NK-92 treated with Interleukin-12 subunit alpha and Interleukin-12 subunit beta, amount 100 ng/mL, for 24 hours (cell line): ENCODE data around the gene CCDC69.
A peak's percentile ranks its signal among the peaks of the same experiment; 100 is the strongest.
"Not testable (repeated sequence)": the region's sequence is repeated elsewhere in the genome, so short reads cannot be mapped to it uniquely, and the experiment has no call there.

ENCODE experiments used
- DNase-seq: peaks from one replicate; lab custom pipeline; 2025; lab: John Stamatoyannopoulos, UW

CCDC69 gene

DNA sequence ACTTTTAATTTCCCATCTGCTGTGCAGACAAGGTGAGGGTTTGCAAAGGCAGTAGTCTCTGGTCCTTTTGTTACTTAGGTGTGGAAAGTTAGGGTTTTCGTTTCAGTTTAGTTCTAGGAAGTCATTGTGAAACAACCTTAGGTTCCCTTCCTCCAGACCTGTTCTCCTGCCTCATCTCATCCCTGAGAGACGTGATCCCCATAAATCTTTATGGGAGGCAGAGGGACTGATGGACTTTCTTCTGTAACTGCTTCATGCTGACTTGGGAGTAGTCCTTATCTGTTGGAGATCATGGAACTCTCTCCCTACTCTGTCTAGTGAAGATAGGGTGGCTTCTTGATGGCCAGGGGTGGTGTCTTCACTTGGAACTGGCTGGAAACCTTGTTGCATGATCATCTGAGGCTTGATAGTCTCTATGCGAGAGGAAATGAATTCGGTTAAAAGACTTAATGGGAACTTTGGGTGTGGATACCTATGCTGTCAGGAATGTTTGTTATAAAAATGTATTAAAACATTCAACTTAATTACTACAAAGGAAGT is 21.9 kb upstream of the CCDC69 start:
- no peak for DNase-seq

DNA sequence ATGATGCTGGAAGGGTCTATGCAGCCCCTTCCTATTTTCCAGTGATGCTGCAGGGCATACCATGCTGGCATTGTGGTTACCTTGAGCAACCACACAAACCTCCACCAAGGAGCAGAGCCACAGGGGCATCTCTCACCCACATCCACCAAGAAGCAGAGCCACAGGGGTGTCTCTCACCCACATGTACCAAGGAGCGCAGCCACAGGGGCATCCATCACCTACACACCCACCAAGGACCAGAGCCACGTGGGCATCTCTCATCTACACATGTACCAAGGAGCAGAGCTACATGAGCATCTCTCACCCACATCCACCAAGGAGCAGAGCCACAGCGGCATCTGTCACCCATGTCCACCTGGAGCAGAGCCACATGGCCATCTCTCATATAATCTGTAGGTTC is 20.3 kb upstream of the CCDC69 start:
- DNase-seq: no peak

DNA sequence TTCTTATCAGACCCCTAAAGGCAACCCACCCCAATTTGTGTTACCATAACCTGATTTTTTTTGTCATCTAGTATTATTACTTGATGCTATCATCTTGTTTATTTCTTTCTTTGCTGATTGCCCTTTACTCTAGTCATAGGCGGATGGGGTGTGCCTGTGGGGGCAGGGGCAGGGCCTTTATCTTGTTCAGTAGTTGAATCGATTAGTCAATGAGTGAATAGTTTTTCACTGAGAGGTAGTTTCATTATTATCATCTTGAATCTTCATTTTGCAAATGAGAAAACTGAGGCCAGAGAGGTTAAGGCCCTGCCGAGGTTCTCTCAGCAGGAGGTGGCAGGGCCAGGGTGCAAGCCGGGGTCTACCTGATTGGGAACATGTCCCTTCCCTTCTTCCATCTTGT is 19.7 kb upstream of the CCDC69 start:
- no peak for DNase-seq

DNA sequence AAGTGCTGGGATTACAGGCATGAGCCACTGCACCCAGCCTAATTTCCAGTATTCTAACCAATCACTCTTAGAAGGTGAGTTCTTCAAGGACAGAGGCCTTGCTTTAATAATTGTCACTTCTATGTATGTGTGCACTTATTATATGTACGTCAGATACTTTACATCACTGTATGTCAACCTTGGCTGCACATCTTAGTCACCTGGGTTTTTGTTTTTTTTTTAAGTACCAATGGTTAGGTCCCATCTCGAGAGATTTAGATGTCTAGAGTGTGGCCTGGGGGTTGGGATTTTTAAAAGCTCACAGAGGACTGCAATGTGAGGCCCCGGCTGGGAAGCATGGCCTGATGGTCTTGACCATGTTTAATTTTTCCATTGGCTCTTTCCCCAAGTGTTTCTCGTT is 19.2 kb upstream of the CCDC69 start:
- DNase-seq: no peak

DNA sequence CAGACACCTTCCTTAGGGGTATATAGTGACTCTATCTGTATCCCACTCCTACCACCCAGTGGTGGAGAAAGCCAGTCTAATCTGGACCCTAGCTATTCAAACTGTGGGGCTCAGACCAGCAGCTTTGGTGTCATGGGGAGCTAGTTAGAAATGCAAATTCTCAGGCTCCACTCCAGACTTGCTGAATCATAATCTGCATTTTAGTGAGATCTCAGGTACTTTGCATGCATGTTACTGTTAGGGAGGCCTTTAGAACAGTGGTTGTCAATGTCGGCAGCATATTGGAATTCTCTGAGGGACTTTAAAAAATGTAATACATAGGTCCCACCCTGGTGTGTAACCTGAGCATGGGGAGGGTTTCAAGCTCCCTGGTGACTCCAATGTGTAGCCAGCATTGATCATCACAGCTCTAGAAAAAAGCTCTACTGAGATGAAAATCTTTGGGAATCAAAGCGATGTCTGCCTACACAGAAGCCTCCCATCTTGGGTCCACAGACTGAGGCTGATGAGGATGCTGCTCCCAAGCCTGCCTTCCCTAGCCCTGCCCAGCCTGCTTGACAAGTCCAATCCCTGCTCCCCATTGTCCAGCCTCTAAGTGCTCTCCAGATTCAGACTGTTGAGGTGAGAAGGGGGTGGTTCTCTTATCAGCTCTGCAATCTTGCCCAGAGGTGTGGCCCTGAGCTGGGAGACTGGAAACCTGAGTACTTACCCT is 17.2 kb upstream of the CCDC69 start:
- no peak for DNase-seq

DNA sequence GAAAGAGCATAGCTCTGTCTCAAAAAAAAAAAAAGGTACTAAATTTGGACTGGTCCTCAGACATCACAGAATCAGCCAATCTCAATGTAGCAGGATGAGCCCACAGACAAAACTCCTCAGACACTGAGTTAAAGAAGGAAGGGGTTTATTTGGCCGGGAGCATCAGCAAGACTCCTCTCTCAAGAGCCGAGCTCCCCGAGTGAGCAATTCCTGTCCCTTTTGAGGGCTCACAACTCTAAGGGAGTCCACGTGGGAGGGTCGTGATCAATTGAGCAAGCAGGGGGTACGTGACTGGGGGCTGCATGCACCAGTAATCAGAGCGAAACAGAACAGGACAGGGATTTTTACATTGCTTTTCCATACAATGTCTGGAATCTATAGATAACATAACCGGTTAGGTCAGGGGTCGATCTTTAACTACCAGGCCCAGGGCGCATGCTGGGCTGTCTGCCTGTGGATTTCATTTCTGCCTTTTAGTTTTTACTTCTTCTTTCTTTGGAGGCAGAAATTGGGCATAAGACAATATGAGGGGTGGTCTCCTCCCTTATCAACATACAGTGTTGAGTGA is 16.5 kb upstream of the CCDC69 start:
- not testable (repeated sequence) for DNase-seq

DNA sequence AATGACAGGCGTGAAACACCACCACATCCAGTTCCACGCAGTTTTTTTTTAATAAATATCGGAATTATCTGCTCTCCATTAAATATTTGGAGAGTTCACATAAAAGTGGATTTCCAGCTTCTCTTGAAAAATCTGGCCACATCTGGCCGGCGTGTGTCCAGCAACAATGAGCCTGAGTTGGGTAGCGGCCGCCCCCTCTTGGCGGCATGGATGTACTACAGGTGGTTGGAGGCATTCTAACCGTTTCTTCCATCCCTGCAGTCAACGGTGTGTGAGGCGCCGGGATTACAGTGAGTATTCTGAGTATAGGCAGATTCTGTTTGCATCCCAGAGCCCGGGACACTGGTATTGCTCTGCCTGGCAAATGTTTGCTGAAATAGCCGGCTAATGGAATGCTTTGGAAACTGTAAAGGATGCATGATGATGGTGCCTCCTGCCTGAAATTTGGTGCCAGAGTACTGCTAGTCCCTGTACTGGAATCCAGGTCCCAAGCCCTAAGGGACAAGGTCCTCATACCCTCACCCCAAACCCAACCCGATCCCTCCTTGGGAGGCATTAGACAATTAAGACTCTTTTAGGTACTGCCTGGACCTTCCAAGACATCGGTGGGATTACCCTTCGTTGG is 15.5 kb upstream of the CCDC69 start:
- peak; percentile 40 for DNase-seq

DNA sequence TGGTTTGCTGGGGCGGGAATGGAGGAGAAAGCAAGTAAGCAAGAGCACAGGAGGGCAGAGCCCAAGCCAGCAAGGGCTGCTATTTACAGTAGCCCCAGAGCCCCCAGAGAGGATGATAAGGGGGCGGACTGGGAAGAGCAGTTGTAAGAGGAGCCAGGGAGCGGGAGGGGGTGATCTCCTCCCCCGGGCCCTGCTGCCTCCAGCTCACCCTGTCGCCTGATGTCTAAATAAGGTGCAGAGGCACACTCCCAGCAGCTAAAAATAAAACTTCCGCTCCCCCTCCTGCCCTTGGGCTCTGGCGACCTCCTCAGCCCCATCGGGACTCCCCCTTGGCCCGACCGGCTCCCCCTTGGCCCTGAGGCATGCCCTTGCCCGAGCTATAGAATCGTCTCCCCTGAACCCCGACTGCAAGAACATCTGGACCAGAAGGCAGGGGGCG is 14.4 kb upstream of the CCDC69 start:
- DNase-seq: no peak

DNA sequence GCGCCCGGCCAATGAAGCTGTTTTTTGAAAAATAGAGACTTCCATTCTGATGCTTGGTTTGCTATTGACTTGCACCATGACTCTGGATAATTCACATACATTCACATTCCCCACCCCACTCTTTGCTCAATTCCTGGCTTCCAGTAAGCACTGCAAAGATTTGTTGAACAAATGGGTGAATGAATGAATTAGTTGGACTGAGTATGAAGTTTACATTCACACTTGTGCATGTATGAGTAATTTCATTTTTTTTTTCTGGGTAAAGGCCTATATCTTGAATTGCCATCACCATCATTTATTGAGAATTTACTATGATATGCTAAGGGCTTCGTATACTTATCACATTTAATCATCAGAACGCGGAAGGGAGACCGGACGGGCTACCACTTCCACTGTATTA is 13.8 kb upstream of the CCDC69 start:
- no peak for DNase-seq

DNA sequence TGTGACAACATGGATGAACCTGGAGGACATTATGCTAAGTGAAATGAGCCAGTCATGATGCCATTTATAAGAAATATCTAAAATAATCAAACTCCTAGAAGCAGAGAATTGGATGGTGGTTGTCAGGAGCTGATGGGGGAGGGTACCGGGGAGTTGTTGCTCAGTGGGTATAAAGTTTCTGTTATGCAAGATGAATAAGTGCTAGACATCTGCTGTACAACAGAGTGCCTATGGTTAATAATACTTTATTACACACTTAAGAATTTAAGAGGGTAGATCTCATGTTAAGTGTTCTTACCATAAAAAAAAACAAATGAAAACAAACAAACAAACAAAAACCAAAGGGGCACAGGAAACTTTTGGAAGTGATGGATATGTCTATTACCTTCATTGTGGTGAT is 13.0 kb upstream of the CCDC69 start:
- DNase-seq: no peak

DNA sequence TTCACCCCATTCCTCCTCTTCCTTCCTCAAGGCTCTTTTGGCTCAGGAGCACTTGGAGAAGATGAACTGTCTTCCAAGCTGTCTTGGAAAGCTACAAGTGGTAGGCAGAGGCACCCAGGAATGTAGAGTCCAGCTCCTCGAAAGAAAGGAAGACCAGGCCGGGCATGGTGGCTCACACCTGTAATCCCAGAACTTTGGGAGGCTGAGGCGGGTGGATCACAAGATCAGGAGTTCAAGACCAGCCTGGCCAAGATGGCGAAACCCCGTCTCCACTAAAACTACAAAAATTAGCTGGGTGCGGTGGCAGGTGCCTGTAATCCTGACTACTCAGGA is 11.3 kb upstream of the CCDC69 start:
- not testable (repeated sequence) for DNase-seq

DNA sequence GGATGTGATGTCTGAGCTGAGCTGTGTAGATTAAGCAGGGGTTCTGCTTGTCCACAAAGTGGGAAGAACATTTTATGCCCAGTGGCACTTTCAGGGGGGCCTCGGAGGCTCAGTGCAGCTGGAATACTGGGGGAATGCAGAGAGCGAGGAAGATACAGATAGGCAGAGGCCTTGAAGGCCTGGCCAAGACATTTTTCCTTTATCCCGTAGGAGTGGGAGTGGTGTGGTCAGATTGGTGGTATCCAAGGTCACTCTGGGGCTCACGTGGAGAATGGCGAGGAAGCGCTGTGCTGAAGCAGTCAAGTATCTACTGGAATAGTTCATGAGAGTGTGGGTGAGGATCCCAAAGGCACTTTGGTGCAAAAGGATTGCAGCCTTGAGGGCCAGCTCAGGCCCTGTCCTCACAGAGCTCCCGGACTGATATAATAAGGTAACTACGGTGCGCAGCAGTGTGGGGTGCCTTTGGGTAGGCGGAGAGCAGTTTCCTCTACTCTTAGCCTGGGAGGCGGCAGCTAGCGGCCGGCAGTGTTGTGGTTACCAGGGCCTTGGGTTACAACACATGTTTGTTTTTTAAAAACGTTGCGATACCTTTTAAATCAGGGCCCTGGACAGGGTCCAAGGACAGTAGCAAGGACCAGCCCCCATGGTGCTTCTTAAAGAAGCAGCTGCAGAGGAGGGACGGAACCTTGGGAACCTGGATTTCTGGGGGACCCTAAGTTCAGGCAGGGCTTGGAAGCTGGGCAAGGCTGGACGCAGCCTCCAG is 10.8 kb upstream of the CCDC69 start:
- no peak for DNase-seq

DNA sequence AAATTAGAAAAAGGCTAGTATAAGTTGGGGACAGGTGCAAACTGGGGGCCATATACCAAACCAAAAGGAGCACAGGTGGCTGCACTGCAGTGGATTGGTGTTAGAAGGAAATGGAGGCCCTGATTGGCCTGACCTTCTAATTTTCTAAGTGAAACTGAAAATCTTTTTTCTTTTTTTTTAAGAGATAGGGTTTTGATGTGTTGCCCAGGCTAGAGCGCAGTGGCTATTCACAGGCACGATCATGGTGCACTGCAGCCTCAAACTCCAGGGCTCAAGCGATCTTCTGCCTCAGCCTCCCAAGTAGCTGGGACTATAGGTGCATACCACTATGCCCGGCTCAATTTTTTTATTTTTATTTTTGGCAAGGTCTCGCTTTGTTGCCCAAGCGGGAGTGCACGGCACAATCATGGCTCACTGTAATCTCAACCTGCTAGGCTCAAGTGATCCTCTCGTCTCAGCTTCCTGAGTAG is 9.8 kb upstream of the CCDC69 start:
- DNase-seq: no peak

DNA sequence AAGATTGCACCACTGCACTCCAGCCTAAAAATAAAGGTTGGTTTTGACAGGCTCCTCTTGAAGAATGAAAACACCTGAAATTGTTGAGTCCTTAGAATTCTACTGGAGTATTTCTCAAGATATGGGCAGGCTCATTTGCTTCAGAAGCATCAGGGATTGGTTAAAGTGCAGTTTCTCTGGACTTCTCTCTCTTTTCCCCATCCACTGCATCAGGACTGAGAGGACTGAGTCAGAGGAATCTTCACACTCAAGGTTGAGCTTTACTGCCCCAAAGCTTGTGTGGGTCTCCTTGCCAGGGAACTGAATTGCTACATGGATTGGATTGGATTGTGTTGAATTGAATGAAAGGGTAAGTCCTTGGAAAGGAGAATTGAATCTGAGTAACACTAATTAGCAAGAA is 7.5 kb upstream of the CCDC69 start:
- no peak for DNase-seq

DNA sequence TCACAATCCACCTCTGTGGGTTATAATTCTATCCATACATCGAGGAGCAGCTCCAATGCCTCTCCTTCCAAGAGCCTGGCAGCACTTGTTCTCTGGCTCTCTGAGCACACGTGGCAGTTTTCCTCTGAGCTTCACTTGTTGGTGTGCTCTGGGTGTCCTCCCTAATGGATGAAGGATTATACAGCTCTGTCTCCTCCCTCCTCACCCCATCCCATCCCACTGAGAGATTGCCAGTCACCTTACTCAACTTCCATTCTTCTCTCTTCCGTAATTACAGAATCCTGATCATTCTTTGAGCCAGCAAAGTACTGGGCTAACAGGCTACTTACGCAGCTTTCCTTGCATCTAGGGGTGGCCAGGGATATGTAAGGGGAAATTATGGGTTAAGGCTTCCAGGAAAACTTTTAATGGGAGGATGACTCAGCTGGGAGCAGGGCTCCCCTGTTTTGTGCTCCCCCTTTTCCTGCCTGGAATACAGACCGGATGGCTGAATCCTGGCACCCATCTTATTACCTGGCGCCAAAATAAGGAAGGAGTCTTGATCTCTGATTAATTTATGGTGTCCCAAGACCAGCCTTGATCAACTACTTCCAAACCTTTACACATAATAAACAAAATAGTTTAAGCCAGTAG is 6.3 kb upstream of the CCDC69 start:
- no peak for DNase-seq

DNA sequence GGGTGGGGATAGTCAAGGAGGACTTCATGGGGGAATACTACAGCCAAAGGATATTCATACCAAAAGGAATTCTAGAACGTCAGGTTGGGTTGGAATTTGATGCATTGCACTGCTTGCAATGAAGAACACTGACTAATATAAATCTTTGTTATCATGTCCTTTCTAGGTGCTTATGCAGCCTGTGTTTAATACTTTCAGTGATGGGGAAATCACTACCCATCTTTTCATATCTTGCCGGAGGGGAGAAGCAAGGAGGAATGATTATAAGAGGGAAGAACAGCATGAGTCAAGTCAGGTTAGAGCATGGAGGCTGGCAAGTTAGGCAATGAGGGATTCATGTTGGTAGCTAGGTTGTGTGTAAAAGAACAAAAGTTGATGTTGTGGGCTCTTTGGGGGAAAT is 5.1 kb upstream of the CCDC69 start:
- DNase-seq: no peak

DNA sequence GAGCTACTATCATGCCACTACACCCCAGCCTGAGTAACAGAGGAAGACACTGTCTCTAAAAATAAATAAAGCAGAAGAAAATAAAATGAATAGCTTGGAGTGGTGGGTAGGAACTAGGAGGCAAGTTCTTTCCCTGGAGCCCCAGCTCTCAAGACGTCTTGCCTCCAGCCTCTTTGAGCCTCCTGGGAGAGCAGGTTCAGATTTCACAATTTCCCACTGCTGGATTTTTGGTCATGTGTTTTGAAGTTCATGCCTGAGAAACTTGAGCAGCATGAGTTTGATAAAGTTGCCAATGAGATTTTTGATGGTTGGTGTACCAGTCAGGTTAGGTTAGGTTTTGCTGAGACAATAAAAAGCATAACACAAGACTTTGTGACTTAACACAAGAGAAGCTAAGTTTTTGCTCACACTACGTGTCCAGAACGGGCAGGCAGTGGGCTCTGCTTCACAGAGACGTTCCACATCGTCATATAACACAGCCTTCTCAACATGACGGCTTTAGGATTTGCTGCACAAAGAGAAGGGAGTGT is 4.1 kb upstream of the CCDC69 start:
- no peak for DNase-seq

DNA sequence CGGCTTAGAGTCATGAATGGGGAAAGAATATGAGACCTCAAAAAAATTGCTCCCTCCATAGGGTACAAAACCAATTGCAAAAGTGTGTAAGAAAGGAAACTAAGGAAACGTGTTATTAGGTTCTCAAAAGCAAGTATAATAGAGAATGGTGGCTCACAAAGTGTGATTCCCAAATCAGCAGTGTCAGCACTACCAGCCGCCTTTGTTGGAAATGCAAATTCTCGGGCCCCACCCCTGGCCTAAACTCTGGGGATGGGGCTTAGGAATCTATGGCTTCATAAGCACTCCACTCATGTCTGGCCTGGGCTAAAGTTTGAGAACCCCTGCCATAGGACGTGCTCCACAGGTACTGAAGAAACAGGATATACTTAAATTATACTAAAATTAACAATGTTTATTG is 1.6 kb upstream of the CCDC69 start:
- DNase-seq: no peak

DNA sequence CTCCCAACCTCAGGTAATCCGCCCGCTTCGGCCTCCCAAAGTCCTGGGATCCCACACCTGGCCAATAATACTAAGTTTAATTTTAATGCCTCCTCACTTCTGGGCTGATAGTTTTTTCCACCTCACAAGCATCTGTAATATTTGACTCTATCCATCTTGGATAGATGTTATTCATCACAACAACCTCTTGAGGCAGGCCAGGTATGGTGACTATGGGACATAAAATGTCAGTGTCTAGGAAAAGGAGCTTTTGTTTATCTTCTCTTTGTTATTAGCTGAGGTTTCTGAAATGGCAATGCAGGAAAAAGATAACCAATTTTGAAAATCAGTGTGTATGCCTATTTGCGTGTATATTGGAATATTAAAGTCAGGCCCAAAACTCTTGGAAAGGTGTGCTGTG is 1.2 kb upstream of the CCDC69 start:
- no peak for DNase-seq

DNA sequence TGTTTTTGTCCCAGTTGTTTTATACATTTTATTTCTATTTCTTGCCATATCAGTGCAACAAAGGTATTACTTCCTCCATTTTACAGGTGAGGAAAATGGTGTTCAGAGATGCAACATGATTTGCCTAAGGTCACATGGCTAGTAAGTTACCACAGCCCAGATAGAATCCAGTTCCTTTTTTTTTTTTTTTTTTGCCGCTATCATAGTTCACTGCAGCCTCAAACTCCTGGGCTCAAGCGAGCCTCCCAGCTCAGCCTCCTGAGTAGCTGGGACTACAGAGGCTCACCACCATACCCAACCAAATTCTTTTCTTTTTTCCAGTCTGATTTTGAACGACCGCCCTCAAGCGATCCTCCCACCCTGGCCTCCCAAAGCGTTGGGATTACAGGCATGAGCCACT is 480 bp upstream of the CCDC69 start:
- no peak for DNase-seq

DNA sequence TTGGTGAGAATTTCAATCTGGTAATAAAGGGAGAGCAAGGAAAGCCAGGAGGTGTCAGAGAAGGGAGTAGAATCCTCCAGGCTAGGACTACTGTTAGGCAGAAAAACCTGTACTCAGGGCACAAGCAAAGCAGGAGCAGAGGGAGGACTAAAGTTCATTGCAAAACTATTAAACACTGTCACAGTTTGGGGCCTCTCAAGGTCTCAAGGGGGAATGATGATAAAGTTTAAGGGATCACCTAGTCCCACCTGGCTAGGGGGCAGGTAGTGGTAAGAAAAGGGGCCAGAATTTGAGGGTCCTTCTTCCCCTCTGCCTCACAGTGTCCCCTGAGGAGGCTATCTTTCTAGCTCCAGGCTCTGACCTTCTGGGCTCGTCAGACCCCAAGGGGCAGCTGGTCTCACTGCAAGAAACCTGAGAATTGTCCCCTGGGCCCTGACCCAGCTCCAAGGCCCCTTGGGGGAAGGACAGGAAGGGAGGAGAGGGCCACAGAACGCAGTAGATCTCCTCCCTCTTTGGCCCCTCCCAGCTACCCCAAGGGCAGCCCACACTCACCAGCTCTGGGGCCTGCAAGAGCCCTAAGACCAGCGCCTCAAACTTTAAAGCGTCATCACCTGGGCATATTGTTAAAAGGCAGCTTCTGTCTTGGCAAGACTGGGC is 974 bp downstream of the CCDC69 start:
- DNase-seq: peak; percentile 60
